Umbilical cord (tissue), 2 donors: Measurements from ENCODE around the gene SNAP29. TPM values are rescaled to one million over a fixed set of nuclear protein-coding genes. Genes with fewer than 3 reads are reported as not detected.
"Not testable (repeated sequence)": the region's sequence is repeated elsewhere in the genome, so short reads cannot be mapped to it uniquely, and the experiment has no call there.

ENCODE experiments used
- DNase-seq: peaks from one replicate; pipeline ENCODE4 v3.0.0-alpha.2; 2015; ENCODE audit warnings: low spot score
- total RNA-seq: library from RNA; depleted of rRNA; stranded (reverse); fragments of >200 nt; gene quantifications from one replicate; pipeline ENCODE4 v1.2.3, GENCODE V29; 2014; ENCODE audit warnings: low replicate concordance; ENCODE audit not compliant: insufficient read depth

Gene SNAP29
- total RNA-seq, 1 donor from 2014 or later, result 5.1 TPM

DNA sequence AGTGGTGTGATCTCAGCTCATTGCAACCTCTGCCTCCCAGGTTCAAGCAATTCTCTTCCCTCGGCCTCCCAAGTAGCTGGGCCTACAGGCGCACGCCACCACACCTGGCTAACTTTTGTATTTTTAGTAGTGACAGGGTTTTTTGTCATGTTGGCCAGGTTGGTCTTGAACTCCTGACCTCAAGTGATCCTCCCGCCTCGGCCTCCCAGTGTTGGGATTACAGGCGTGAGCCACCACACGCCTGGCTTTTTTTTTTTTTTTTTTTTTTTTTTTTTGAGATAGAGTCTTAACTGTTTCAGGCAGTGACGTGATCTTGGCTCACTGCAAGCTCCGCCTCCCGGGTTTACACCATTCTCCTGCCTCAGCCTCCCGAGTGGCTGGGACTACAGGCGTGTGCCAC lies 71.6 kb downstream of the SNAP29 start:
- not testable (repeated sequence) for DNase-seq

DNA sequence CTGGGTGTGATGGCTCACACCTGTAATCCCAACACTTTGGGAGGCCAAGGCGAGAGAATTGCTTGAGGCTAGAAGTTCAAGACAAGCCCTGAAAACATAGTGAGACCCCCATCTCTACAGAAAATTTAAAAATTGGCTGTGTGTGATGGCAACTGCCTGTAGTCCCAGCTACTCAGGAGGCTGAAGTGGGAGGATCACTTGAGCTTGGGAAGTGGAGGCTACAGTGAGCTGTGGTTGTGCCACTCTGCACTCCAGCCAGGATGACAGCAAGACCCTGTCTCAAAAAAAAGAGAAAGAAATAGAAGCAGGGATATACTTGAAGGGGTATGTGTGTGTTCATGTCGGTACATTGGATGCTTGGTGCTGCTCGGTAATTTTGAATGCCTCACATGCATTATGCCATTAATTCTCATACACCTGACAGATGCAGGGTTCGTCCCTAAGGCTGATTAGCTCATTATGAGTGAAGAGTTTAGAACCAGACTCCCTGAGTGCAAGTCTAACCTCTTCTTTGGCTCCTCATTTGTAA lies 72.4 kb downstream of the SNAP29 start:
- no peak for DNase-seq

DNA sequence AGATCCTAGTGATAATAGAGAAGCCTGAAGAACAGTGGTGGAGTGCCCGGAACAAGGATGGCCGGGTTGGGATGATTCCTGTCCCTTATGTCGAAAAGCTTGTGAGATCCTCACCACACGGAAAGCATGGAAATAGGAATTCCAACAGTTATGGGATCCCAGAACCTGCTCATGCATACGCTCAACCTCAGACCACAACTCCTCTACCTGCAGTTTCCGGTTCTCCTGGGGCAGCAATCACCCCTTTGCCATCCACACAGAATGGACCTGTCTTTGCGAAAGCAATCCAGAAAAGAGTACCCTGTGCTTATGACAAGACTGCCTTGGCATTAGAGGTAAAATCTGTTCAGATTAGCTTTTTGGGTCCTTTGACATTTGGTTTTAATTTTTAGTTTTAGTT lies 75.1 kb downstream of the SNAP29 start:
- no peak for DNase-seq

DNA sequence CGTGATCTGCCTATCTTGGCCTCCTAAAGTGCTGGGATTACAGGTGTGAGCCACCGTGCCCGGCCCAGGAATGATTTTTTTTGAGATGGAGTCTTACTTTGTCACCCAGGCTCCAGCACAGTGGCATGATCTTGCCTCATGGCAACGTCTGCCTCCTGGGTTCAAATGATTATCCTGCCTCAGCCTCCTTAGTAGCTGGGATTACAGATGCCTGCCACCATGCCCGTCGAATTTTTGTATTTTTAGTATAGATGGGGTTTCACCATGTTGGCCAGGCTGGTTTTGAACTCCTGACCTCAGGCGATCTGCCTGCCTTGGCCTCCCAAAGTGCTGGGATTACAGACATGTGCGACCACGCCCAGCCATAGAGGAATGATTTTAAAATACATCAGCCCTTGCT lies 76.2 kb downstream of the SNAP29 start:
- DNase-seq, result not testable (repeated sequence)

DNA sequence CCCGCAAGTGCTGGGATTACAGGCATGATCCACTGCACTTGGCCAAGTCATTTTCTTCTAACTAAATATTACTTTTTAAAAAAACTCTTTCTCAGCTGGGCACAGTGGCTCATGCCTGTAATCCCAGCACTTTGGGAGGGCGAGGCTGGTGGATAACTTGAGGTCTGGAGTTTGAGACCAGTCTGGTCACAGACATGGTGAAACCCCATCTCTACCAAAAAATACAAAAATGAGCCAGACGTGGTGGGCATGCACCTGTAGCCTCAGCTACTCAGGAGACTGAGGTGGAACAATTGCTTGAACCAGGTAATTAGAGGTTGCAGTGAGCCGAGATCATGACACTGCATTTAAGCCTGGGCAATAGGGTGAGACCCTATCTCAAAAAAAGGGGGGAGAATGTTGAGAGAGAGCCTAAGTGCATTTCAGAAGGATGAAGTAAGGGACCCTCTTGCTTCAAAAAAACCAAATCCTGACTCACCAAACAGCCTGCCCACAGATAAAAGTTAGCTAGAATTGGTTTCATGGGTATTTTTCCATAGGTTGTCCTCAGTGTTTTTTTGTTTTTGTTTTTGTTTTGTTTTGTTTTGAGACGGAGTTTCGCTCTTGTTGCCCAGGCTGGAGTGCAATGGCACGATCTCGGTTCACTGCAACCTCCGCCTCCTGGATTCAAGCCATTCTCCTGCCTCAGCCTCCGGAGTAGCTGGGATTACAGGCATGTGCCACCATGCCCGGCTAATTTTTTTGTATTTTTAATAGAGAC lies 77.2 kb downstream of the SNAP29 start:
- DNase-seq, result not testable (repeated sequence)

DNA sequence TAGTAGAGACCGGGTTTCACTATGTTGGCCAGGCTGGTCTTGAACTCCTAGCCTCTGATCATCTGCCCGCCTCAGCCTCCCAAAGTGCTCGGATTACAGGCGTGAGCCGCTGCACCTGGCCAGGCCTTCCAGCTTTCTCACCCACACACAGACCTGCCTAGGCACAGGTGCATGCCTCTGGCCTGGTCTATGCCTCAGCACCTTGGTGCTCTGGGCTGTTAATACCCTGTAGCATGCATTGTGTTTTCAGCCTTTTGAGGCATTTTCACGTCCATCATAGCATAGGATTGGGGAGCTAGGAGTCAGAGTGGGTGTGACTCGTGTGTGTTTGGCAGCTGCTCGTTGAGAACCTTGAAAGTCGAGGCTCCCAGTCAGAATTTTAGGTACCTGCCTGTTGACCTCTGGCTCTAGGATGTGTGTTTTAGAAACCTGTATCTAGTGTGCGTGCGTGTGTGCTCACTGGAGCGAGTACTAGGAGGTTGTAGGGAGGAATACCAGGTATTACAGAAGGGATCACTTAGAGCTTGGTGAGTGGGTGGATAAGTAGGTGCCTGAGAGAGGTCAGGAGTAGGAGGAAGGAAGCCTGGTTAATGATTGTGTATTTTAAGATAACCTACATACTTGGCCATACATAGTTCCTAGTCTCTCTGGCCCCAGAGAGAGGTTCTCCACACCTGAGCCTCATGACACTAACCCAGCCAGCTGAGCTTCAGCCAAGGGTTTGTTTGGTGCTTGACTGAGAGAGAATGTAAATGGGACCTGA lies 78.4 kb downstream of the SNAP29 start:
- no peak for DNase-seq

DNA sequence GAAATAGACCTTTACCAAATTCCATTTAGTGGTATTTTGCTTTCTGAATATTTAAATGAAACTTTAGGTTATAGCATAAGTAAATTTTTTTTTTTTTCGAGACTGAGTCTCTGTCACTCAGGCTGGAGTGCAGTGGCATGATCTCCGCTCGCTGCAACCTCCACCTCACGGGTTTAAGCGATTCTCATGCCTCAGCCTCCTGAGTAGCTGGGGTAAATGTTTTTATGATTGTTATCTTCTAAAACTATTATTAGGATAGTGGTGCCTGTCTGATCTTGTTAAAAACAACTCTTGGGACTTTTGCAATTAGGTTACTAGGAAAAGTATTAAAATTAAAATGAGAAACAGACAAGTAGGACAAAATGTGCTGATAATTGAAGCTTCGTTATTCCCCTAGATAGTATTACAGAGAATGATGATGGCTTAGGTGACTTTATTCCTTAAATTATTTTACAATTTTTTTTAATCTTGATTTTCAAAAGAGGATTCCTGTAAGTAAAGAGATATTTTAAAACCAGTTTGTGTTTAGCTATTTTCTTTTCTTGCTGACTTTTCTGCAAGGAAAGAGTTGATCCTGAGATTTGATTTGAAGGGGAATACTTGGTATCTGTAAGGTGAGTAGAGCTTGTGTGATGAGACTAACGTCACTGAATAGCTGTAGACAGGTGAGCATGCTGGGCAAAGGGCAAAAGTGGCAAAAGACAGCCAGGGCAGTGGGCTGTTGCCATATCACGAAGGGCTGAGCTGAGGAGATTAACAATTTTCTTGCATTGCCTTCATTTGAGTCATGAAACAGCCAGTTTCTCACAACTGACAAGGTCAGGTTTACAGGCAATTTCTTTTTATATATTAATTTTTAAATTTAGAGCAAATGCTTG lies 79.2 kb downstream of the SNAP29 start:
- DNase-seq, result no peak

DNA sequence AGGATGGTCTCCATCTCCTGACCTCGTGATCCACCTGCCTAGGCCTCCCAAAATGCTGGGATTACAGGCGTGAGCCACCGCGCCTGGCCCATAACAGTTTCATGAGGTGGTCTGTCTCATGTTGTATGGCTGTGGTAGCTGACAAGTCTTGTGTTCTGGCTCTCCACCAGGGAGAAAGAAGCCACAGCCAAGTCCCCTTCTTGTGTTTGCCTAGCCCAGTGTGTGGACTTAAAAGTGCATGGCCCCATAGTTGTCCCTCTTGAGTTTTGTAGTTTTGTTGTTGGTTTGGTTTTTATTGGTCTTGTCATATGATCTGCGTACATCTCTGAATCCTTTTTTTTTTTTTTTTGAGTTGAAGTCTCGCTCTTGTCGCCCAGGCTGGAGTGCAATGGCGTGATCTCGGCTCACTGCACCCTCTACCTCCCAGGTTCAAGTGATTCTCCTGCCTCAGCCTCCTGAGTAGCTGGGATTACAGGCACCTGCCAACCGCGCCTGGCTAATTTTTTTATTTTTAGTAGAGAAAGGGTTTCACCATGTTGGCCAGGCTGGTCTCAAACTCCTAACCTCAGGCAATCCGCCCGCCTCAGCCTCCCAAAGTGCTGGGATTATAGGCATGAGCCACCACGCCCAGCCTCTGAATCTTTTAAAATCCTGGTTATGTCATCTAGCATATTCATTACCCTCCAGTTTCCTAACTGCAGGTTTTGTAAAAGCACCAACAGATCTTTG lies 80.8 kb downstream of the SNAP29 start:
- DNase-seq, result not testable (repeated sequence)

DNA sequence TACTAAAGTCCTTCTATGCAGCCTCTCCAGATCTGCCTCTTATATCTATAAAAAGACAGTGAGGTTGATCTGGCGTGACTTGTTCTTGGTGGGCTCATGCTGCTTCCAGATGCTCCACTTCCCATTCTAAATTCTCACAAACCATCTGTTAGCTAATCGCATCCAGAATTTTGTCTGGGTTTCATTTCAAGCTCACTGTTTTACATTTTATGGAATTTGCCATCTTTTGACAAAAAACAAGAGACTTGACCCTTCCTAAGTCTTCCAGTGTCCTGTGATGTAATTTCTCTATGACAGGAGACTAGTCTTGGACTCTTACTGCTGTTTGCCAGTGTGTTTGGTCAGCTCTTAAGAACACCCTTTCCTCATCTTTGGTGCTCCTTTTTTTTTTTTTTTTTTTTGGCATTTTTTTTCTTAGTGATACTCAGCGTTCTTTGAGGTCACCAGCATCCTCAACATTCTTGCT lies 81.4 kb downstream of the SNAP29 start:
- peak; percentile 87 for DNase-seq

Other genes with a start within 250 kb of the SNAP29 start
- 5.1 TPM for gene SERPIND1, start 84.9 kb upstream of the SNAP29 start, total RNA-seq
- 21.2 TPM for gene PI4KA, start 196 bp upstream of the SNAP29 start, total RNA-seq
- gene CRKL, start 58.4 kb downstream of the SNAP29 start, total RNA-seq, result 37.1 TPM
- not detected for gene AIFM3, start 108.2 kb downstream of the SNAP29 start, total RNA-seq
- 52.7 TPM for gene LZTR1, start 123.3 kb downstream of the SNAP29 start, total RNA-seq
- 17.6 TPM for gene THAP7, start 143.1 kb downstream of the SNAP29 start, total RNA-seq
- 3.4 TPM for gene P2RX6, start 156.2 kb downstream of the SNAP29 start, total RNA-seq
- gene SLC7A4, start 173.6 kb downstream of the SNAP29 start, total RNA-seq, result not detected
- 0.24 TPM for gene LRRC74B, start 186.9 kb downstream of the SNAP29 start, total RNA-seq